ENCODE measurements around the gene RUNX1.

DNA sequence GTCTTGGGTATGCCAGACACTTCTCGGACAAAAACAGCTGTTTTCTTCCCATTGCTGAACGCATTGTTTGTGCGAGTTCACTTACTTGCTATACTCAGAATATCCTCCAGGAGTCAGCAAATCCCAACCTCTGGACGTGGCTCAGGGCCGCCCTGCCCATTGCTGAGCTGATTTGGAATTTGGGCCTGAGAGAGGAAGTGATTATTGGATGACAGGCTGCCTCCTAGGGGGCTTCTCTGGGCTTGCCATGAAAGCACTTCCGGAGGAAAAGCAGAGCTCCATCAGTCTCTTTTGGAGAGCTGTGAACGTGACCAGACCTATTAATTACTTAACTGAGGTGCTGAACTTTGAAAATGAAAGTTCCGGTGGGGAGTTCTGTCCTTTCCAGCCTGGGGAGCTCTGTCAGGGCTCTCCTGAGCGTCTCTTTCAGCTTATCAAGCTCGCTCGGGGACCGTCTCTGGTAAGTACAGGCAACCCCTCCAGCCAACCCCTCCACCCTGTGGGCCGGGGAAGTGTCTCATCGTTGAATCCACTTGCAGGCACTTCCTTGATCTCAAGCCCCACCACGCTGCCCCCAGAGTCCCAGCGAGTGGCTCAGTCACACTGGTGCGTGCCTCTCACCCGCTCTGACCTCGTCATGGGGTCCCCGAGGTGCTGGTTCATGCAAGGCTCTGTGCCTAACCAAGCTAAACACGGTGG, 303.4 kb downstream of the RUNX1 start:
- TF ChIP-seq POLR2A (IDR thresholded peaks at IDR 0.05): no peak
- TF ChIP-seq, protein P1, sequence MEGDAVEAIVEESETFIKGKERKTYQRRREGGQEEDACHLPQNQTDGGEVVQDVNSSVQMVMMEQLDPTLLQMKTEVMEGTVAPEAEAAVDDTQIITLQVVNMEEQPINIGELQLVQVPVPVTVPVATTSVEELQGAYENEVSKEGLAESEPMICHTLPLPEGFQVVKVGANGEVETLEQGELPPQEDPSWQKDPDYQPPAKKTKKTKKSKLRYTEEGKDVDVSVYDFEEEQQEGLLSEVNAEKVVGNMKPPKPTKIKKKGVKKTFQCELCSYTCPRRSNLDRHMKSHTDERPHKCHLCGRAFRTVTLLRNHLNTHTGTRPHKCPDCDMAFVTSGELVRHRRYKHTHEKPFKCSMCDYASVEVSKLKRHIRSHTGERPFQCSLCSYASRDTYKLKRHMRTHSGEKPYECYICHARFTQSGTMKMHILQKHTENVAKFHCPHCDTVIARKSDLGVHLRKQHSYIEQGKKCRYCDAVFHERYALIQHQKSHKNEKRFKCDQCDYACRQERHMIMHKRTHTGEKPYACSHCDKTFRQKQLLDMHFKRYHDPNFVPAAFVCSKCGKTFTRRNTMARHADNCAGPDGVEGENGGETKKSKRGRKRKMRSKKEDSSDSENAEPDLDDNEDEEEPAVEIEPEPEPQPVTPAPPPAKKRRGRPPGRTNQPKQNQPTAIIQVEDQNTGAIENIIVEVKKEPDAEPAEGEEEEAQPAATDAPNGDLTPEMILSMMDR (IDR thresholded peaks at IDR 0.05): peak; percentile 85 to 96 (median 87)

Measured in right lobe of liver (tissue), 4 donors.